ENCODE results near the gene RCC1.
"Not testable (repeated sequence)": the region's sequence is repeated elsewhere in the genome, so short reads cannot be mapped to it uniquely, and the experiment has no call there.

The RCC1 gene

DNA sequence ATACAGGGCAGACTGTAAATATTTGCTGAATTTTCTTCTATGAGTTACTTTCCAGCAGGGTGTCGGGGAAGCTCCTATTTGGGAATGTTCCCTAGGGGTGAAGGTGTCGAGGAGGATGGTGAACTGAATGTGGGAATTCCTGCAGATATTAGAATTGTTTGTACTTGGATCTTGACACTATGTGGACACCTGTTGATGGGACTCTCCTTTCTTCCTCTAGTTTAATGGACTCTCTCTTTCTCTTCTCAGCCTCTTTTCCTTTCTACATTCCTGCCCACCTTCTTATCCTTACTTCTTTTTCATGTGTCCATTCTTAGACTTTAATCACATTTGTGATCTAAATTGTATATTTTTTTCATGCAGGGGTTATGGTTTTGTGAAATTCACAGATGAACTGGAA lies 61.1 kb downstream of the RCC1 start:
- Histone ChIP-seq H3K9me3 (ENCODE audit: control insufficient read depth, low read length) (no peaks in the 10 kb centered on the region), H3K4me3 (ENCODE audit: insufficient read depth, low read depth, low read length, poor library complexity, severe bottlenecking) (no peak overlapping the region), H3K36me3 (ENCODE audit: control insufficient read depth, insufficient read depth, low read length) (peaks cover 44% of the 10 kb centered on the region)

GRCh38 chr1:28571911-28572310 lies 66.1 kb downstream of the RCC1 start:
- Histone ChIP-seq H3K27me3 (replicated peaks; ENCODE audit: control insufficient read depth, insufficient read depth, low read length, poor library complexity, severe bottlenecking) (no peaks in the 10 kb centered on the region), H3K36me3 (ENCODE audit: control insufficient read depth, insufficient read depth, low read length) (peaks cover 30% of the 10 kb centered on the region), H3K4me3 (ENCODE audit: insufficient read depth, low read depth, low read length, poor library complexity, severe bottlenecking) (no peak overlapping the region), H3K4me1 (ENCODE audit: control insufficient read depth, insufficient read depth, low read length, poor library complexity, severe bottlenecking) (no peaks in the 10 kb centered on the region), H3K27ac (ENCODE audit: insufficient read depth, low read length, poor library complexity, severe bottlenecking) (no peak overlapping the region), H3K9me3 (ENCODE audit: control insufficient read depth, low read length) (no peaks in the 10 kb centered on the region)
- DNase-seq: no peak

More for the DNA sequence above, 61.1 kb downstream of the RCC1 start:
- Histone ChIP-seq H3K27ac (ENCODE audit: insufficient read depth, low read length, poor library complexity, severe bottlenecking) (no peak overlapping the region), H3K4me1 (ENCODE audit: control insufficient read depth, insufficient read depth, low read length, poor library complexity, severe bottlenecking) (no peaks in the 10 kb centered on the region), H3K27me3 (replicated peaks; ENCODE audit: control insufficient read depth, insufficient read depth, low read length, poor library complexity, severe bottlenecking) (no peaks in the 10 kb centered on the region)
- no peak for DNase-seq

DNA sequence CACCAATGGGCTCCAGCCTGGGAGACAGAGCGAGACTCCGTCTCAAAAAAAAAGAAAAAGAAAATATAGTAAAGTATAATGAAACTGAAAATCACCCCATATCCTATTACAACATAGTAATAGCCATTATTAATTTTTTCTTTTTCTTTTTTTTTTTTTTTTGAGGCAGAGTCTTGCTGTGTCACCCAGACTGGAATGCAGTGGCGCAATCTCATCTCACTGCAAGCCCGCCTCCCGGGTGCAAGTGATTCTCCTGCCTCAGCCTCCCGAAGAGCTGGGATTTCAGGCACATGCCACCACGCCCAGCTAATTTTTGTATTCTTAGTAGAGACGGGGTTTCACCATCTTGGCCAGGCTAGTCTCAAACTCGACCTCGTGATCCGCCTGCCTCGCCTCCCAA lies 67.0 kb downstream of the RCC1 start:
- not testable (repeated sequence) for DNase-seq; H3K27ac ChIP-seq (ENCODE audit: insufficient read depth, low read length, poor library complexity, severe bottlenecking)

DNA sequence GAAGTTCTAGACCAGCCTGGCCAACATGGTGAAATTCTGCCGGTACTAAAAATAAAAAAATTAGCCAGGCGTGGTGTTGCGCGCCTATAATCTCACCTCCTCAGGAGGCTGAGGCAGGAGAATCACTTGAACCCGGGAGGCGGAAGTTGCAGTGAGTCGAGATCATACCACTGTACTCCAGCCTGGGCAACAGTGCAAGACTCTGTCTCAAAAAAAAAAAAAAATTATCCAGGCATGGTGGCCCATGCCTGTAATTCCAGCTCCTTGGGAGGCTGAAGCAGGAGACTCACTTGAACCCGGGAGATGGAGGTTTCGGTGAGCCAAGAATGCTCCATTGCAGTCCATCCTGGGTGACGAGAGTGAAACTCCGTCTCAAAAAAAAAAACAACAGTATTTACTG lies 67.7 kb downstream of the RCC1 start:
- H3K4me3 ChIP-seq (ENCODE audit: insufficient read depth, low read depth, low read length, poor library complexity, severe bottlenecking): no peak overlapping the region
- H3K9me3 ChIP-seq (ENCODE audit: control insufficient read depth, low read length): no peaks in the 10 kb centered on the region
- no peaks in the 10 kb centered on the region for H3K4me1 ChIP-seq (ENCODE audit: control insufficient read depth, insufficient read depth, low read length, poor library complexity, severe bottlenecking)
- peaks cover 38% of the 10 kb centered on the region for H3K36me3 ChIP-seq (ENCODE audit: control insufficient read depth, insufficient read depth, low read length)
- H3K27me3 ChIP-seq (replicated peaks; ENCODE audit: control insufficient read depth, insufficient read depth, low read length, poor library complexity, severe bottlenecking): no peaks in the 10 kb centered on the region
- no peak for DNase-seq
- H3K27ac ChIP-seq (ENCODE audit: insufficient read depth, low read length, poor library complexity, severe bottlenecking): no peak overlapping the region

More for the DNA sequence above, 67.0 kb downstream of the RCC1 start:
- H3K4me3 ChIP-seq (ENCODE audit: insufficient read depth, low read depth, low read length, poor library complexity, severe bottlenecking); H3K9me3 ChIP-seq (ENCODE audit: control insufficient read depth, low read length); H3K4me1 ChIP-seq (ENCODE audit: control insufficient read depth, insufficient read depth, low read length, poor library complexity, severe bottlenecking); H3K27me3 ChIP-seq (replicated peaks; ENCODE audit: control insufficient read depth, insufficient read depth, low read length, poor library complexity, severe bottlenecking): not testable (repeated sequence)
- H3K36me3 ChIP-seq (ENCODE audit: control insufficient read depth, insufficient read depth, low read length): peaks cover 31% of the 10 kb centered on the region

DNA sequence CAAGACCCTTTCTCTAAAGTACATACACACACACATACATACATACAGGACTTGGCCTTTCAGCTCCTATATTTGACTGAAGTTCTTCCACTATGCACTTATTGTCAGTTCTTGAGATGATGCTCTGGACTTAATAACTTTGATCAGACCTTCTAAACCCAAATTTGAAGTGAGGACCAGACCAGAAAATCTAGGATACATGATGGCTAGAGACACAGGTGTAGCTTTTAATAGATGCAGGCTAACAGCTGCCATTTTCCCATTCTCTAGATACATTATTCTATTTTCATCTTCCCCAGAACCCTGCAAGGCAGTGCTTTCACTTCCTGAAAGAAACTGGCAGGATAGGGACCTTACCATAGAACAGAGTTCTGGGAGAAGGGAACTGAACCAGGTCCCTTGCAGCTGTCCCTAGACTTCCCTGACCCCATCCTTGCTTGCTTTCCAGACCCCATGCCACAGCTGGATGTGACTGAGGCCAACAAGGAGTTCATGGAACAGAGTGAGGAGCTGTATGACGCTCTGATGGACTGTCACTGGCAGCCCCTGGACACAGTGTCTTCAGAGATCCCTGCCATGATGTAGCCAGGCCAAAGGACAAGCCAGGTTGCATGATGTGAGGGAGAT lies 71.3 kb downstream of the RCC1 start:
- Histone ChIP-seq H3K4me3 (ENCODE audit: insufficient read depth, low read depth, low read length, poor library complexity, severe bottlenecking) (no peak overlapping the region), H3K36me3 (ENCODE audit: control insufficient read depth, insufficient read depth, low read length) (peaks cover 31% of the 10 kb centered on the region), H3K27ac (ENCODE audit: insufficient read depth, low read length, poor library complexity, severe bottlenecking) (no peak overlapping the region), H3K9me3 (ENCODE audit: control insufficient read depth, low read length) (no peaks in the 10 kb centered on the region), H3K27me3 (replicated peaks; ENCODE audit: control insufficient read depth, insufficient read depth, low read length, poor library complexity, severe bottlenecking) (no peaks in the 10 kb centered on the region), H3K4me1 (ENCODE audit: control insufficient read depth, insufficient read depth, low read length, poor library complexity, severe bottlenecking) (peaks cover 14% of the 10 kb centered on the region)
- DNase-seq: no peak

DNA sequence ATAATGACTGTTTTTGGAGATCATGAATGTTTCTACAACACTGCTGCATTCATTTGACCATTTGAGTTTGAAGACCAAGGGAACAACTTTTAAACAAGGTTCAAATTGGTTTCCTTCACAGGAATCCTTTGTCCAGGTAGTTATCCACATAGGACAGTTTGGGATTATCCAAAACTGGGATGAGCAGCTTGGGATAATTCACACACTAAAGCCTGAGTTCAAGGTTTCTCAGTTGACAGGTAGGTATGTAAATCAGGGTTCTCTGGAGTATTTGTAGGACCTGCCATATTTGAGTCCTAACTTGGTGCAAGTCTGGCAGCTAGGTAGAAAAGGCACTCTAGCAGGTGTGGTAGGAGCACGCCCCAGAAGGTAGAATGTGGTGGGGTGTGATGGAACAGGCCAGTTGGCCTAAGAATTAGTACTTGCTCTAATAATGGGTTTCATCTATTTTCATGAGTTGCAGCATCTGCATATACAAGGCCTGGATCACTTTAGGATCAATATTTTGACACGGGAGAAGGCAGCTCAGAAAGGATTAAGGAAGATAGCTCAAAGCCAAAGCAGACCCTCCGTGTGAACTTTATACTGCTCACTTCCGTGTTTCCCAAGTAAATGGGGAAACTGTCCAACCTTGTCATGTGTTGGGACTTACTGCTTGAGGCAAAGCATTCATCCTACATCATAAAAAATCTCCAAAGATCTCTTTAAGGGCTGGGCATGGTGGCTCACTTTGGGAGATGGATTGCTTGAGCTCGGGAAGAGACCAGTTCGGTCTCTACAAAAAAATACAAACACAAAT lies 72.1 kb downstream of the RCC1 start:
- Histone ChIP-seq H3K27me3 (replicated peaks; ENCODE audit: control insufficient read depth, insufficient read depth, low read length, poor library complexity, severe bottlenecking) (no peaks in the 10 kb centered on the region), H3K27ac (ENCODE audit: insufficient read depth, low read length, poor library complexity, severe bottlenecking) (no peak overlapping the region), H3K4me1 (ENCODE audit: control insufficient read depth, insufficient read depth, low read length, poor library complexity, severe bottlenecking) (peaks cover 14% of the 10 kb centered on the region), H3K4me3 (ENCODE audit: insufficient read depth, low read depth, low read length, poor library complexity, severe bottlenecking) (no peak overlapping the region), H3K9me3 (ENCODE audit: control insufficient read depth, low read length) (no peaks in the 10 kb centered on the region), H3K36me3 (ENCODE audit: control insufficient read depth, insufficient read depth, low read length) (peaks cover 31% of the 10 kb centered on the region)
- no peak for DNase-seq

- Histone ChIP-seq H3K27ac (ENCODE audit: insufficient read depth, low read length, poor library complexity, severe bottlenecking) (no peak overlapping the region), H3K36me3 (ENCODE audit: control insufficient read depth, insufficient read depth, low read length) (peaks cover 31% of the 10 kb centered on the region)
- DNase-seq: no peak
Measured at GRCh38 chr1:28578696-28579218, 72.9 kb downstream of the RCC1 start.

DNA sequence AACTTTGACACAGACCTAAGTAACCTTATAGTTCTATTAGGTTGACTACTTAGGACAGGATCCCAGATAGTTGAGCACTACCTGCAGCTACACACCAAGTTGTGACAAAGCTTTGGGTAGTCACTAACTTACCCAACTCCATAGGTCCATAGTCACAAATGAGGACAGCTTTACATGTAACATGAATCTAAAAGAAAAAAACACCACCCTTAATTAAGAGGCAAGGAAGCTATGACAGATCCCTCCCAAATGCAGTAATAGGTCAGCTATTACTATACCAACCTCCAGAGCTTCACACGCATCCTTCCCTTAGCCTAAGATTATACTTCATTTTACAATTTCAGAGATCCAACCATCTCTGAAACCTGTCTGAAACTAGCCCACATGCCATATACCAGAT lies 73.6 kb downstream of the RCC1 start:
- H3K36me3 ChIP-seq (ENCODE audit: control insufficient read depth, insufficient read depth, low read length): peaks cover 31% of the 10 kb centered on the region
- H3K27me3 ChIP-seq (replicated peaks; ENCODE audit: control insufficient read depth, insufficient read depth, low read length, poor library complexity, severe bottlenecking): no peaks in the 10 kb centered on the region
- peak overlapping the region; percentile 84 for H3K27ac ChIP-seq (ENCODE audit: insufficient read depth, low read length, poor library complexity, severe bottlenecking)

More at GRCh38 chr1:28578696-28579218, 72.9 kb downstream of the RCC1 start:
- Histone ChIP-seq H3K9me3 (ENCODE audit: control insufficient read depth, low read length) (no peaks in the 10 kb centered on the region), H3K4me1 (ENCODE audit: control insufficient read depth, insufficient read depth, low read length, poor library complexity, severe bottlenecking) (peaks cover 14% of the 10 kb centered on the region), H3K4me3 (ENCODE audit: insufficient read depth, low read depth, low read length, poor library complexity, severe bottlenecking) (no peak overlapping the region), H3K27me3 (replicated peaks; ENCODE audit: control insufficient read depth, insufficient read depth, low read length, poor library complexity, severe bottlenecking) (no peaks in the 10 kb centered on the region)

DNA sequence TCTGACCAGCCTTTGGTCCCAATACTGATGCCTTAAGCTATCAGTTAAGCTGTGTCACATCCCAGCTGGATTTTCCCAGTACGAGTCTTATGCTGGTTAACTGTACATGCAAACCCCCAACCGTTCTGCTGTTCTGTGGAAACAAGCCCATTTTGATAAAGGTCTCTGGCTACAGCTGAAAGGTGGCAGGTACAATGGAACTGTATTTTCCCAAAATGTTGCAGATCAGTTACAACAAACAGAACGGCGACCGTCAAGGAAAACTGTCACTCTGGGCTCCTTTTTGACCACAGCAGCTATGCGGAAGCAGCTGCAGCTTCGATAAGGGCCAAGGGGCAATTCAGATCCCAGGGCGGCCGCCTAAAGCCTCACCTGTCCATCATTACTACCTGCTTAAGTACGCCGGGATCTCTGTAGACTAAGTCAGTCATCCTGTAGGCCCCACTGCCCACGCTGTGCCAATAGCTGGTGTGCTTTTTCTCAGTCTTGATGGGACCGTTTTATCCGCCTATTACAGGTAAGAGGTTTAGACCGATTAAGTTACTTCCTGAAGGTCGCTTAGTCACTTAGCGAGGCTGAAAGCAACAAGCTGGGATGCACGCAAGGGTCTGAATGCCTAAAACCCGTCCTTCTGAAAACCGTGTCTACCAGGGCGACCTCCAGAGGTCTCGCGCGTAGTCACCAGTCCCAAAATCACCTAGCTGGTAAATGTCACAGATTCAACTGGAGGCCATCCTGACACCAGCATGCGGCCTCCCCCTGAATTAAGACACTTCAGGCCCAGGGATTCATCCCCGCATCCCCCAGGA lies 75.1 kb downstream of the RCC1 start:
- Histone ChIP-seq H3K27ac (ENCODE audit: insufficient read depth, low read length, poor library complexity, severe bottlenecking) (peak overlapping the region; percentile 84), H3K9me3 (ENCODE audit: control insufficient read depth, low read length) (no peaks in the 10 kb centered on the region), H3K36me3 (ENCODE audit: control insufficient read depth, insufficient read depth, low read length) (peaks cover 26% of the 10 kb centered on the region), H3K4me3 (ENCODE audit: insufficient read depth, low read depth, low read length, poor library complexity, severe bottlenecking) (peak overlapping the region; percentile 99), H3K27me3 (replicated peaks; ENCODE audit: control insufficient read depth, insufficient read depth, low read length, poor library complexity, severe bottlenecking) (no peaks in the 10 kb centered on the region), H3K4me1 (ENCODE audit: control insufficient read depth, insufficient read depth, low read length, poor library complexity, severe bottlenecking) (peaks cover 14% of the 10 kb centered on the region)
- peak; percentile 27 to 45 (median 42) for DNase-seq

More for the DNA sequence above, 73.6 kb downstream of the RCC1 start:
- Histone ChIP-seq H3K9me3 (ENCODE audit: control insufficient read depth, low read length) (no peaks in the 10 kb centered on the region), H3K4me3 (ENCODE audit: insufficient read depth, low read depth, low read length, poor library complexity, severe bottlenecking) (no peak overlapping the region), H3K4me1 (ENCODE audit: control insufficient read depth, insufficient read depth, low read length, poor library complexity, severe bottlenecking) (peaks cover 14% of the 10 kb centered on the region)
- DNase-seq: no peak
